ENCODE data around the gene CLDN9.
"Not testable (repeated sequence)": the region's sequence is repeated elsewhere in the genome, so short reads cannot be mapped to it uniquely, and the experiment has no call there.

The CLDN9 gene

GRCh38 chr16:3035289-3035971, 22.7 kb downstream of the CLDN9 start:
- DNase-seq: no peak

- no peak for DNase-seq
Observed at GRCh38 chr16:3035972-3036725, 23.4 kb downstream of the CLDN9 start.

DNA sequence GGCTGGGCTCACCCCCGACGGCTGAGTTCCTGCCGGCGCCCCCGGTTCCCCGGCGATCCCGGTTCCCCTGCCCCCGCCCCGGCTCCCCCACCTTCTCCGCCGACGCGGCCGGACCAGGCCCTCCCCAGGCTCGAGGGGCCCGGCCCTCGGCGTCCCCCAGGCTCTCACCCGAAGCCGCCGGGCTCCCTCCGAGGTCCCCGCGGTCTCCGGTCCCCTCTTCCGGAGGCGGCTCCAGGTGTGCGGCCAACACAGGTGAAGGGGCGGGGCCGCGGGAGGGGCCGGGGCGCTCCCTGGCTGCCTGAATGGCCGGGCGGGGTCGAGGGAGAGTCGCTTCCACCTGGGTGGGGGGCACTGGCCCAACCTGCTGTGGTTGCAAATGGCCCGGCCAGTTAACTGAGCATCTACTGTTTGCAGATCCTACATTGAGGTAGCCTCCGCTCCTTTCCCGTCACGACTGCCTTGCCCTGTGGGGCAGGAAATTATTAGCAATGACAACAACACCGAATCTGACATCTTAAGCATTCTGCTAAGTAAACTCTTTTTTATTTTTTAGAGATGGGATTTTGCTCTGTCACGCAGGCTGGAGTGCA, 24.1 kb downstream of the CLDN9 start, which contains the start of gene BICDL2:
BICDL2 (minus strand) TSS at position 219 of the 590 bp plus-strand sequence. CDS start 1,448 bp downstream, outside the sequence.
- no peak for DNase-seq

DNA sequence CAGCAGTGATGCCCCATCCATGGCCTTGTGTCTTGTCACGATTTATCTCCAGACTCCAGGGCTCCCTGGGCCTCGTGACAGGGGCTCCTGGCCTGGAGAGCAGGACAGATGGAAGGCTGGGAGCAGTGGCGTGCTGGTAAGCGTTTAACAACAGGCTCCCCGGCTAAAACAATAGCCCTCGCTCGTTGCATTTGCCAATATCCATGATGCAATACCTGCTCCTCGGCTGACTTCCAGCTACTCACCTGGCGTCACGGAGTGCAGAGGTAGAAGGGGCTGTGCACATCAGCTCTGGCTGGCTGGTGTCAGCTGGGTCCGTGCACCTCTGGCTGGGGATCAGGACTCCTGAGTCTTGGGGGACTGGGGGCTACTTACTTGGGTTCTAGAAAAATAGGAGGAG, 25.5 kb downstream of the CLDN9 start:
- DNase-seq: no peak

DNA sequence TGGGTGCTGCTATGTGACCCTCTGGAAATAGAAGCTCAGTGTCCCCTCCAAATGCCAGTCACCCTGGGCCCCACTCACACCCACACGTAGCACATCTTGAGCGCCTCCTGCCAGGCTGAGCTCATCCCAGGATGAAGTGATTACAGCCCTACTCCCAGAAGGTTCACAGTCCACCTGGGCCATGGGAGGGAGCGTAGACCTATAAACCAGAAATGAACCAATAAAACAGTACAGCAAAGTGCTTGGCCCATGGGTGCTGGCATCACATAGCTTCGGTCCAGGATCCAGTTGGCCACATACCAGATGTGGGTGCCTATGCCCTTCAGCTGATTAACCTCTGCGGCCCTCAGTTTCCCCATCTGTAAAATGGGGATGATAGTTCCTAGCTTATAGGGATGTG, 26.2 kb downstream of the CLDN9 start:
- DNase-seq: no peak

GRCh38 chr16:3042376-3042775, 29.7 kb downstream of the CLDN9 start:
- no peak for DNase-seq

DNA sequence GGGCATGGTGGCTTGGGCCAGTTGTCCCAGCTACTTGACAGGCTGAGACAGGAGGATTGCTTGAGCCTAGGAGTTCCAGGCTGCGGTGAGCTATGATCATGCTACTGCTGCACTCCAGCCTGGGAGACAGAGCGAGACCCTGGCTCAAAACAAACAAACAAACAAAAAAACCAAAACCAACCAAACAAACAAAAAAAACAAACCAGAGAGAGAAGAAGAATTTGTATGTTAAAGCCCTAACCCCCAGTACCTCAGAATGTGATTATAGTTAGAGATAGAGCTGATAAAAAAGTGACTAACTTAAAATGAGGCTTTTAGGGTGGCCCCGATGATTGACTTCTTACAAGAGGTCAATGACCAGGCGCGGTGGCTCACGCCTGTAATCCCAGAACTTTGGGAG, 32.0 kb downstream of the CLDN9 start:
- DNase-seq: no peak

DNA sequence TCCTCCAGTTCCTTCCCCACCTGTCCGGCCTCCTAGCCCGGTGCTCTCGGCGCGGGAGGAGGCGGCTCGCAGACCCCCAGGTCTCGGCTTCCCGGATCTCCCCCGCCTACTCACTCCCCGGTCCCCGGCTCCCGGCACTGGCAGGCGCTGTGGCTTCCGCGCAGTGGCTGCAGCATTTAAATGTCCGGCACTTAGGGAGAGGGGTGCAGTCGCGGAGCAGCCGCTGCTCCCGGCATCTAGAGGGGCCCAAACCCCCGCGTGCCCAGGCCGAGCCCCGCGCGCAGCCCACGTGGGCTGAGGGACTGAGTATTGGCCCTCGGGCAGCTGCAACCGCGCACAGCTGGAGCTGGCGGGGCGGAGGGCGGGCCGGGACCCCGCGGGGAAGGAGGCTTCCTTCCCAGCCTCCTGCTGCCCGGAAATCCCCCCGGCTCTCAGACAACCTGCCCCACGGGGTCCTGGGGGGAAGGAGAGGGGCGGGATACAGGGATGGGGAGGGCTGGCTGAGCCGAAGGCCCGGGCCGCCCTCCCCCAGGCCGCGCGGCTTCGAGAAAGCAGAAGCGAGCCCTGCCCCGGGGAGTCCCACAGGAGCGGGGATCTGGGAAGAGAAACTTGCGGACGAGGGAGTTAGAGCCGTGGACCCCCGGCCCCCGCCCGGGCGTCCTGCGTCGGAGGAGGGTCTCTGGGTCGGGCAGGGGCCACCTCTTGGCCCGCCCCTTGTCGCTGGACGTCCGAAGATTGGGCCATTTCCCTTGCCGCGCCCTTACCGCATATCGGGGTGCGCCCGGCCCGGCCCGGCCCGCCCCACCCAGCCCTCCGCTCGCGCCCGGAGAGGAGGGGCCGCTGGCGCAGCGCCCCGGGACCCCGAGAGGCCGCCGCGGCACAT, 33.3 kb downstream of the CLDN9 start, which contains the start of gene MMP25:
MMP25 (plus strand) TSS at position 804 of the 883 bp plus-strand sequence. CDS start 357 bp downstream, outside the sequence.
- DNase-seq: no peak

DNA sequence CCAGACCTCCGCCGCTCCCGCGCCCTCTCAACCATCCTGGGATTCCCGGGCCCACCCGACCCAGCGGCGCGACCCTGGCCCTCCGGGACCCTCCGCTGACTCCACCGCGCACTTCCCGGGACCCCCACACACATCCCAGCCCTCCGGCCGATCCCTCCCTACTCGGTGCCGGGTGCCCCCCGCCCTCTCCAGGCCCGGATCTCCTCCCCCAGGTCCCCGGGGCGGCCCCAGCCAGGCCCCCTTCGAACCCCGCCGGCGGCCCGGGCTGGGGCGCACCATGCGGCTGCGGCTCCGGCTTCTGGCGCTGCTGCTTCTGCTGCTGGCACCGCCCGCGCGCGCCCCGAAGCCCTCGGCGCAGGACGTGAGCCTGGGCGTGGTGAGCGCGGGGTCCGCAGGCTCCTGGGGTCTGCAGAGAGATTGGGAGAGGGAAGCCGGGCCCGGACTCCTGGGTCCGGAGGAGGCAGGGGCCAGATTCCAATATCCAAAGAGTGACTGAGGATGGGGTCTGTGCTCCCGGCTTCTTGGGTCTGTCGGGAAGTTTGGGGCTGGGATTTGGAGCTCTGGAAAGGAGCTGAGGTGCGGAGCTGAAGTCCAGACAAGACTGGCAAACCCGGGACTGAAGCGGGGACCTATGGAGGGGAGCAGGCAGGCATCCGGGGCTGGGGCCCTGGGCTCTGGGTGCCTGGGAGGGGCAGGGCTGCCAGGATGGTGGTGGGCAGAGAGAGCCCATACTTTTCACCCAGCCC, 34.1 kb downstream of the CLDN9 start:
- DNase-seq: no peak

DNA sequence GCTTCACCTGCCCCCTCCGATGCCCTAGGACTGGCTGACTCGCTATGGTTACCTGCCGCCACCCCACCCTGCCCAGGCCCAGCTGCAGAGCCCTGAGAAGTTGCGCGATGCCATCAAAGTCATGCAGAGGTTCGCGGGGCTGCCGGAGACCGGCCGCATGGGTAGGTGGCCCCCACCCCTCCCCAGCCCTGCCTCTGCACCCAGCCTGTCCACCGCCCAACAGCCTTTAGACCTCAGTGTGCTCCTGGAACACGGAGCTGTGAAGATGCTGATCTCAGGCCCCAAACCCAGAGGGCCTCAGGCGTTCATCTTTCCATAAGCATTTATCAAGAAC, 34.6 kb downstream of the CLDN9 start:
- DNase-seq: no peak

DNA sequence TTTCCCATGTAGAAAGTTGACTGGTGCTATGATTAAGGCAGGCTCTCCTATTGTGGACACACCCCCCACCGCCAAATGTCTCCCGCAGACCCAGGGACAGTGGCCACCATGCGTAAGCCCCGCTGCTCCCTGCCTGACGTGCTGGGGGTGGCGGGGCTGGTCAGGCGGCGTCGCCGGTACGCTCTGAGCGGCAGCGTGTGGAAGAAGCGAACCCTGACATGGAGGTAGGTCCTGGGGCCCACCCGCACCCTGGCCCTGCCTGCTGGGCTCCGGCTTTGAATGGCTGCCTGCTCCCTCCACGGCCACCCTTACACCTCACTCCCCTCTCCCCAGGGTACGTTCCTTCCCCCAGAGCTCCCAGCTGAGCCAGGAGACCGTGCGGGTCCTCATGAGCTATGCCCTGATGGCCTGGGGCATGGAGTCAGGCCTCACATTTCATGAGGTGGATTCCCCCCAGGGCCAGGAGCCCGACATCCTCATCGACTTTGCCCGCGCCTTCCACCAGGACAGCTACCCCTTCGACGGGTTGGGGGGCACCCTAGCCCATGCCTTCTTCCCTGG, 37.3 kb downstream of the CLDN9 start:
- no peak for DNase-seq

- DNase-seq: no peak
Observed at GRCh38 chr16:3050487-3050886, 37.8 kb downstream of the CLDN9 start.

DNA sequence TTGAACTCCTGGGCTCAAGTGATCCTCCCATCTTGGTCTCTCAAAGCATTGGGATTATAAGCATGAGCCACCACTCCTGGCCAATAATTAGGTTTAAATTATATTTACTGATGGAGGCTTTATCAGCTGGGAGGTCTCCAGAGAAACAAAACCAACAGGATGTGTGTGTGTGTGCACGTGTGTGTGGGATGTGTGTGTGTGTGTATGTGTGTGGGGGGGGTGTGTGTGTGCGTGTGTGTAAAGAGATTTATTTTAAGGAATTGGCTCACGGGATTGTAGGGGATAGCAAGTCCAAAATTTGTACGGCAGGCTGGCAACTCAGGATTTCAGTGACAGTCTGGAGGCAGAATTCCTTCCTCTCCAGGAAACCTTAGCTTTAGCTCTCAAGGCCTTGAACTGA, 38.3 kb downstream of the CLDN9 start:
- no peak for DNase-seq

GRCh38 chr16:3051494-3051893, 38.8 kb downstream of the CLDN9 start:
- no peak for DNase-seq

DNA sequence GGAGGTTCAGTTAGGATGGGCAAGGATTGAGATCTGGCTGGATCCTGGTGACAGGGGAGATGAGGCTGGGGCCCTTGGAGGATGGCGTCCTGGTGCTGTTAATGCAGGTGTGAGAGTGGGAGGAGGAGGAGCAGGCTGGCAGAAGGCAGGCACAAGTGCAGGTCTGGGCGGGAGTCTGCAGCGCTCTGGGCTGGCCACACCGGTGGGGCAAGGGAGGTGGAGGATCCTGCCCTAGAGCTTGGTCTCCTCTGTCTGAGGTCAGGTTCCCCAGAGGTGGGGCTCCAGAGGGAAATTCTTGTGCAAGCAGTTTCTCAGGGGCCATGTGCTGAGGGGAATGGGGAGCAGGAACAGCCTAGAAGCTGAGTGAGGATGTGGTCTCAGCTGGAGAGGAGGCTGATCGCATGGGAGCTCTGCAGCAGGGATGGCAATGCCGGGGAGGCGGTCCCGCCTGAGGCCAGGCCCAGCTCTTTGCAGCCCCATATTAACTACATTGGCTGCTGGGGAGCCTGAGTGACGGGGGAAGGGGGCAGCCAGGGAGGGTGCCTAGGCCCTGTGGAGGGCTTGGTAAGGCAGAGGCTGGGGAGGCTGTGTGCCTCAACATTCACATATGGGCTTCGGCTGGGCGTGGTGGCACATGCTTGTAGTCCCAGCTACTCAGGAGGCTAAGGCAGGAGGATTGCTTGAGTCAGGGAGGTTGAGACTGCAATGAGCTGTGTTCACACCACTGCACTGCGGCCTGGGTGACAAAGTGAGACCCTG, 40.0 kb downstream of the CLDN9 start:
- DNase-seq: not testable (repeated sequence)

GRCh38 chr16:3053330-3053710, 40.6 kb downstream of the CLDN9 start:
- DNase-seq: not testable (repeated sequence)

GRCh38 chr16:3054965-3055733, 42.4 kb downstream of the CLDN9 start:
- DNase-seq: no peak

DNA sequence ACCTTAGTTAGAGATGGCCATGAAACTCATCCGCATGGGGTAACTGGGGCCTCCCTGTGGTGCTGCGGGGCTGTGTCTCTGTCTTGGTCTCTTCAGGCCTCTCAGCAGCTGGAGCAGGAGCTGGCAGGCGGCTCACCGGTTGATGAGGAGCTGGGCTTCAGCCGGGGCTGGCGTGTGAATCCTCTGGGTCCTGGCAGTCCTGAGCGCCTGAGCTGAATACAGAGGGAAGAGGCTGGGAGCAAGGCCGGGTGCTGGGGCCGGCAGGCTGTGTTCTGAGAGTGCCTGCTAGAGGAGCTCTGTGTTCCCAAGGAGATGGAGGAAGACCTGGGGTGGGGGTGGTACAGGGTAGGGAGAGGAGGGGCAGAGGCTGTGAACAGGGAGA, 43.0 kb downstream of the CLDN9 start:
- not testable (repeated sequence) for DNase-seq

- no peak for DNase-seq
Observed at GRCh38 chr16:3056336-3057180, 43.8 kb downstream of the CLDN9 start.

All from fibroblast of skin of scalp (primary cell).